H1 (cell line): Measurements from ENCODE around the gene ADAMTS8. TPM values are rescaled to one million over a fixed set of nuclear protein-coding genes. Genes with fewer than 3 reads are reported as not detected.

Experiments used
- SAP30 ChIP-seq: fragments of 300-600 bp; sonication (generic); IDR thresholded peaks from 2 replicates; pipeline ENCODE4 v1.7.1; 2012; ENCODE audit warnings: low read length, moderate library complexity, mild to moderate bottlenecking, inconsistent platforms; ENCODE audit not compliant: insufficient read depth, insufficient replicate concordance
- polyA plus RNA-seq, 7 experiments: library from polyadenylated mRNA; depleted of rRNA in 3 of 7; stranded (reverse) in 5 of 7; unstranded in 2 of 7; fragments of >200 nt in 5 of 7; fragments of 200-250 nt in 2 of 7; gene quantifications; 1 replicate in 5 of 7; 2 replicates in 1 of 7; 4 replicates in 1 of 7; pipeline versions ENCODE4 v1.2.1 to v1.2.3, GENCODE V29; 2011 to 2013; ENCODE audit warnings: missing spikeins in 2 of 7, mixed read lengths in 2 of 7
- total RNA-seq: library from RNA; stranded (reverse); fragmentation: NEBNext Ultra II Directional; extraction: Animal tissue kit (Norgen Biotek cat#: 25700); gene quantifications from 2 replicates; pipeline ENCODE4 v1.2.1, GENCODE V29; 2021

The ADAMTS8 gene
- total and polyA plus RNA-seq, 2 of the 8 experiments (the other 6 are each of a cell fraction or from before 2014, with no cell fraction given) = 9.3 to 16.6 TPM

- no peak for TF ChIP-seq SAP30
Observed at GRCh38 chr11:130454491-130455252, 26.3 kb upstream of the ADAMTS8 start (continued).
